Kidney epithelial cell (primary cell): ENCODE data around the gene MICB. TPM values are rescaled to one million over a fixed set of nuclear protein-coding genes. Genes with fewer than 3 reads are reported as not detected.

ENCODE experiments used
- DNase-seq: peaks from one replicate; pipeline ENCODE4 v3.0.0-alpha.2; 2010; ENCODE audit warnings: low read depth
- H3K27me3 ChIP-seq: 2 replicates; pipeline ENCODE4 v1.6.0; 2011; ENCODE audit warnings: low read length; ENCODE audit not compliant: control insufficient read depth, insufficient read depth
- H3K36me3 ChIP-seq: 2 replicates; pipeline ENCODE4 v1.5.1; 2011; ENCODE audit warnings: low read length; ENCODE audit not compliant: control insufficient read depth, insufficient read depth
- H3K4me3 ChIP-seq: 2 replicates; pipeline ENCODE4 v1.5.1; 2011; ENCODE audit warnings: low read depth, mild to moderate bottlenecking, control low read depth, low read length
- CTCF ChIP-seq: IDR thresholded peaks from 2 replicates; pipeline ENCODE4 v1.5.1; 2011; ENCODE audit warnings: mild to moderate bottlenecking, moderate library complexity, low read length, control low read depth, inconsistent platforms; ENCODE audit not compliant: insufficient read depth, poor library complexity, severe bottlenecking
- total RNA-seq: library from RNA; depleted of rRNA; stranded (reverse); fragments of >200 nt; gene quantifications from 2 replicates; pipeline ENCODE4 v1.2.3, GENCODE V29; 2015

MICB gene
- total RNA-seq, 1 donor from 2014 or later: 8.1 TPM

- no peaks in the 10 kb centered on the region for H3K27me3 ChIP-seq
- H3K4me3 ChIP-seq: peak overlapping the region; percentile 16
- peak; percentile 4 for DNase-seq
Observed at GRCh38 chr6:31462026-31462963, 35.6 kb upstream of the MICB start.

GRCh38 chr6:31462964-31463870 lies 34.7 kb upstream of the MICB start:
- peak; percentile 54 for DNase-seq

More at GRCh38 chr6:31462026-31462963, 35.6 kb upstream of the MICB start:
- no peak for TF ChIP-seq CTCF
- no peaks in the 10 kb centered on the region for H3K36me3 ChIP-seq

GRCh38 chr6:31464252-31465184 lies 33.4 kb upstream of the MICB start:
- no peak for TF ChIP-seq CTCF
- no peak for DNase-seq
- peaks cover 1% of the 10 kb centered on the region for H3K27me3 ChIP-seq
- no peaks in the 10 kb centered on the region for H3K36me3 ChIP-seq
- no peak overlapping the region for H3K4me3 ChIP-seq

More at GRCh38 chr6:31462964-31463870, 34.7 kb upstream of the MICB start:
- Histone ChIP-seq H3K36me3 (no peaks in the 10 kb centered on the region), H3K27me3 (no peaks in the 10 kb centered on the region), H3K4me3 (peak overlapping the region; percentile 46)
- TF ChIP-seq CTCF: no peak

- no peak for TF ChIP-seq CTCF
- H3K27me3 ChIP-seq: peaks cover 2% of the 10 kb centered on the region
- no peak overlapping the region for H3K4me3 ChIP-seq
- no peak for DNase-seq
- no peaks in the 10 kb centered on the region for H3K36me3 ChIP-seq
Observed at GRCh38 chr6:31465185-31465536, 32.8 kb upstream of the MICB start.

- no peak for TF ChIP-seq CTCF
- no peak overlapping the region for H3K4me3 ChIP-seq
- peaks cover 2% of the 10 kb centered on the region for H3K27me3 ChIP-seq
- no peaks in the 10 kb centered on the region for H3K36me3 ChIP-seq
- no peak for DNase-seq
Observed at GRCh38 chr6:31465718-31466117, 32.2 kb upstream of the MICB start.
